HG03108 (cell line): Measurements from ENCODE around the gene FSIP1.

Source experiments
- ATAC-seq: cut with Tn5 transposase; IDR thresholded peaks from one replicate; pipeline ENCODE4 v1.9.1; 2021; ENCODE audit warnings: moderate library complexity; ENCODE audit not compliant: unreplicated experiment

The FSIP1 gene

DNA sequence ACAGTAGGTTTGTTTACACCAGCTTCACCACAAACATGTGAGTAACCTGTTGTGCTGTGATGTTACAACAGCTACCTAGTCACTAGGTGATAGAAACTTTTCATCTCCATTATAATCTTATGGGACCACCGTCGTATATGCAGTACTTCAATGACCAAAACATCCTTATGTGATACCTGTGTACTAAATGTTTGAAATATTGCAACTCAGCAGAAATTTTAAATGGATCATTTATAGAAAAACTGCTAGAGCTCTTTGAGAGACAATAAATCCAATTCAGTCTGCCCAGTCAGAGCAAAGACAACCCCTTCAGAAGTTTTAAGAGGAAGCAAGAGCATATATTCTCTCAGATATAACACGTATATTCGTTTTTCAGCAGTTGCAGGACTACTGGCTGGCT, 128.3 kb downstream of the FSIP1 start:
- ATAC-seq, result no peak

GRCh38 chr15:39651881-39652280, 130.8 kb downstream of the FSIP1 start:
- ATAC-seq, result no peak

- no peak for ATAC-seq
Observed at GRCh38 chr15:39651295-39651694, 131.3 kb downstream of the FSIP1 start.

GRCh38 chr15:39649757-39650156, 132.9 kb downstream of the FSIP1 start:
- no peak for ATAC-seq

GRCh38 chr15:39646425-39646824, 136.2 kb downstream of the FSIP1 start:
- no peak for ATAC-seq

DNA sequence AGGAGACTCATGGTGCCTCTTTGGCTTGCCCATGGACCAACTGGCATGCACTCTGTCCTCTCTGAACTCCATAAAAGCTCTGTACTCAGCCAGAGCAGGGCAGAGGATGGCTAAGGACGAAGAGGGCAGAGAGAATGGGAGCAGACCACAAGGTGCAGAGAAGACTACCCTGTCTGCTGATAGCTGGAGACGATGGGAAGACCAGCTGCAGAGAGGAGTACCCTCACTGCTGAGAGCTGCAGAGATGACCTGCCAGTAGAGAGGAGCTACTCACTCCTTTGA, 136.7 kb downstream of the FSIP1 start:
- no peak for ATAC-seq

DNA sequence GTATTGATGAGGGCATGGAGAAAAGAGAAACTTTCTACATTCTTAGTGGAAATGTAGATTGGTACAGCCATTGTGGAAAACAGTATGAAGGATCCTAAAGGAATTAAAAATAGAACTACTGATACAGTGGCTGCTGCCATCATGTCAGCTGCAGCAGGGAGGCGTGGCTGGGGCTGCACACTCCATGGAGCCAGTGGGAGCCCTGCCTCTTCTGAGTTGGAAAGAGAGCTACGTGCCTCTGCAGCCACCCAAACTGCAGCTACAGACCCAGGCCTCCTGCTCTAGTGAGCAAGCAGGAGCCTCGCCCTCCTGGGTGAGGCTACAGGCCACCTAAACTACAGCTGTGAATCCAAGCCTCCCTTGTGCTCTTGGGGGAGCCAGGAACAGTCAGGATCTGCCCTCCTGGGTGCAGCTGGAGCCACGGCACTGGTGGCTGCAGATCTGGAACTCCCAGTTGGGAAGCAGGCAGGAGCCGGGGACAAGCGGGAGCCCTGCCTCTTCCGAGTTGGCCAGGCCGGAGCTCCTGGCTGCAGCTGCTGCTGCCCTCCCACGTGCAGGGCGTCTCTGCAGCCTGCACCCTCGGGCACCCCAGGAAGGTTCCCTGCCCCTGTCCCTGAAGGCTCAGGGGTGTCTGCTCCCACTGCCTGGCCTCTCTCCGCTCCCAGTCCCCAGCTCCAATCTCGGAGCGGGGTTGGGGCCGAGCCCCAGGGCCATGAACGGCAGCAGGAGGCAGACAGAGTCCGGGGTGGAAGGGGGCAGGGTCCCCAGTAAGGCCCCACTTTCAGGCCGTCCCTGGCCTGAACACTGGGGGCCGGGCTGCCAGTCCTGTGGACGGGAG, 137.3 kb downstream of the FSIP1 start:
- ATAC-seq, result no peak

- ATAC-seq, result no peak
Observed at GRCh38 chr15:39644136-39644535, 138.5 kb downstream of the FSIP1 start.

DNA sequence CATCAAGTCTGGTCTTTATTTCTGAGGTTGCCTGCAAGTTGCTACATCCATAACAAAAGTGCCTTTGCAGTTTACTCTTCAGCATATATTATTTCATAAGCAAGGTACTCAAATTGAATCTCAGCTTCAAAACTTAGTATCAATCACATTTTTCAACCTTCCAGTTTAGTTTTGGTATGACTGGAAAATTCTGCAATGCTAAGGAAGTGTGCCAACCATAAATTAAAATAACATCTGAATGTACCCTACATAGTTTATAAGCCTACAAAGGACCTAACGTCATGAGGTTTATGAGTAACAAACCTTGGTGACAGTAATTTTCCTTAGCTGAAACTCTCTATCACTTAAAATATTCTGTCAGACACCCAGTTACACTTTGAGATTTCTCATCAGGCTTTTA, 138.9 kb downstream of the FSIP1 start:
- no peak for ATAC-seq

DNA sequence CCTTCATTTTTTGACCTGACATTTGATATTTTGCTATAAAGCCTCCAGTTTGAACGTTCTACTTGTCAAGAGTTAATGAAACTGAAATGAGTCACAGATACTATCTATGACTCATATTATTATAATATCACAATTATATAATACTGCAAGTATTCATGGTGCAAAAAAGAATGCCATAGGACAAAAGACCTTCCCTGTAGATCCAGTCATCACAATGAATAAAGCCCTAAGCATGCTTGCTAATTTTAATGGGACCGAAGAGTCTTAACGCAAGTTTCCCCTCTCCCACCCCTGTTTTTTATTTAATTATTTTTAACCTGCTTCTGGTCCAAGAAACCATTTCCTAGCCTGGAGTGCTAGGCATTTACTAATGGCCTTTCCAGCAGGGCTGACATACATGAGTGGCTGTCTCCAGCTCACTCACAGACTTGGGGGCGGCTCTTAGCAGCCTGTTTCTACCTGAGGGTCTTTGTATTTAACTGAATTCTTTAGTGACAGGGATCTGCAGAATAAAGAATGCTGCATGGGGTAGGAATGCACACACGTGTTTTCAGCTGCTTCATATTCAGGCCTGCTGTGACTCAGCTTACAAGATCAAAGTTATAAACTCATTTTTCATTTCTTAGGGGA, 140.5 kb downstream of the FSIP1 start:
- ATAC-seq, result no peak

DNA sequence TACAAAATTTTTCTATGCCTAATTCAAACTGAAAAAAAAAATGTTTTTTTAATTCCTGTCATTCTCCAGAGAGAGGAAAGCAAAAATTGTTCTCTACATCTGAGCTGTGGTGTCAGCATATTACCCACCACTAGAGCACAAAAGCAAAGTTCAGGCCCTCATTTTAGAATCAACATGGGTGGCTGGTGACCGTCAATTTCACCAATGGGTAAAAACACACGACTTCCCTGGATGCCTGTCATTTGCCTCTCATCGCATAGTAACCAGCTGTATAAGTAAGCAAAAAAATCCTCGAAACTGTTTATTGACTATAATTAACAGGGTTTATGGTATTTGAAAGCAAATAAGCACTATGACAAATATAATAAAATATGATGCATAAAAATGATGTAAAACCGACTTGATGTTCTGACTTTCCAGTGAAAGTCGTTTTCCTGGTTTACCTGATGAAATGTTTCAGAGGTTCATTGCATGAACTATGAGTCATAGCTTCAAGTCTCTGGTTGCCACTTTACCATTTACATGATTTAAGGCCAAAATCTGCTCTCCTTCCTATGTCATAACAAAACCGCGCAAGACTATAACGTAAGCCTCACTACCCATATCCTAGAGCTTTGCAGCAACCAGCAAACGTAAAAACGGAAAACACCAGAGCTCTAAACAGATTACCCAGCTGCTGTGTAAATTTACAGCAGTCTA, 141.3 kb downstream of the FSIP1 start:
- no peak for ATAC-seq

GRCh38 chr15:39640665-39641064, 142.0 kb downstream of the FSIP1 start:
- ATAC-seq, result no peak

- no peak for ATAC-seq
Observed at GRCh38 chr15:39639037-39639436, 143.6 kb downstream of the FSIP1 start.

DNA sequence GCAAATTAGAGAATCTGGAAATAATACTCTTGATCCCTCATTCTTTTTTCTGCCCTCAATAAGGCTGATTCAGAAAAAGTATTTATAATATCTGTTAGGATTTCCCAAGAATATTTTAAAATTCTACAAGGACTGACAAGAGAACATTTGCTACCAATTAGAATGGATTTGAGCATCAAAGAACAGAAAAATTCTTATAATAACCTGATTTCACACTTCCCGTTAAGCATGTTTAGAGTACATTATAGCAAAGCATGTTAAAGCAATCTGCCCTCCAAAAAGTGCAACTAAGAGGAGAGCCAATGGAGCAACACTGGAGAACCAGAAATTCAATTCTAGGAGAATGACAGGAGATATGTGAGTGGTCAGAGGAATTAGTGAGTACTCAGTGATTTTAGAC, 144.6 kb downstream of the FSIP1 start:
- no peak for ATAC-seq

DNA sequence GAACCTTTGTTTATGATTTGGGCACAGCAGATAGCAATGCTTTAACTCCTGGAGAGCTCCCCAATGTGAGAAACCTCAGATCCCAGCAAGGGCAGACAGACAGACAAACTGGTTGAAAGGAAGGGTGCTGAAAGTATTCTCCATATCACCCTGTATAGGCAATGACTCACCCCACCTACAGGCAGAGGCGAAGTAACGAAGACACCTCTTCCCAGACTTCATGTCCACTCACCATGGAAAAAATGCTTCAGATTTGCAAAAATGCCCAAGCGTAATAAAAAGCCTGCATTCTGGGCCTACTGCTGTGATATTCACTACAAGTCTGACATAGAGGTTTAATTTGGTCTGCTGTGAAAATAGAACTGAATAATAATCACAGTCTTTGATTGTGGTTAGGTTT, 151.3 kb downstream of the FSIP1 start:
- no peak for ATAC-seq

DNA sequence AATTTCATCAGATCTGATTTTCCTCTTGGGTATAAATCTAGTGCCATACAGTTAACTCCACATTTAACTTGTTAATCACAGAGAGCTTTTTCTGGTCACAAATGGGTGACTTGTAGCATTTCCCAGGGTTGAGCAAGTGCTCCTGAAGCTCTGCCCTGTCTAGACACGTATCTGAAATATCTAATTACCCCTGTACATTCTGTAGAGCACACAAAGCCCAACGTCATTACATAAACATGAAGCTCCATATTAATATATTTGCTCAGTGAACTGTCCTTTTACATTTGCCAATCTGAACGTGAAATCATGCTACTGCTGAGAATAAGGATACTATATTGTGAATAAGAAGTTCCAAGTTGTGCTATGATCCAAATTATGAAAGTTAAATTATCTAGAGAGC, 152.7 kb downstream of the FSIP1 start:
- no peak for ATAC-seq

DNA sequence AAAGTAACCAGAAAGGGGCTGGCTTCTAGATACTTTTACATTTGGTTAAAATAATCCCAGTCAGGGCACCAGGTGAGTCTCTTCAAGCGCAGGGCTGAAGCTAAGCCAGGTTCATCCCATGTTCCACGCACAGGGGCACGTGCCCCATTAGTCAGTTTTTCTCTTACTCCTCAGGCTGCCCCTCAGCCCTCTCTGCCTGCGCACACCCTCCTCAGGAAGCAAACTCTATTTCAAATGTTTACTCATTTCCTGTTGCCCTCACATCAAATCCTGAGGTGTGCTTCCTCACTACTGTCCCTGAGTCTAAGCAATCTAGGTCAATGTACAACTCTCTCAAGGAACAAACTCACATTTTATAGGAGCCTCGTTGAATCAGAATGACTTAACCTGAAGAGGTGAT, 153.3 kb downstream of the FSIP1 start:
- ATAC-seq, result peak; percentile 43

DNA sequence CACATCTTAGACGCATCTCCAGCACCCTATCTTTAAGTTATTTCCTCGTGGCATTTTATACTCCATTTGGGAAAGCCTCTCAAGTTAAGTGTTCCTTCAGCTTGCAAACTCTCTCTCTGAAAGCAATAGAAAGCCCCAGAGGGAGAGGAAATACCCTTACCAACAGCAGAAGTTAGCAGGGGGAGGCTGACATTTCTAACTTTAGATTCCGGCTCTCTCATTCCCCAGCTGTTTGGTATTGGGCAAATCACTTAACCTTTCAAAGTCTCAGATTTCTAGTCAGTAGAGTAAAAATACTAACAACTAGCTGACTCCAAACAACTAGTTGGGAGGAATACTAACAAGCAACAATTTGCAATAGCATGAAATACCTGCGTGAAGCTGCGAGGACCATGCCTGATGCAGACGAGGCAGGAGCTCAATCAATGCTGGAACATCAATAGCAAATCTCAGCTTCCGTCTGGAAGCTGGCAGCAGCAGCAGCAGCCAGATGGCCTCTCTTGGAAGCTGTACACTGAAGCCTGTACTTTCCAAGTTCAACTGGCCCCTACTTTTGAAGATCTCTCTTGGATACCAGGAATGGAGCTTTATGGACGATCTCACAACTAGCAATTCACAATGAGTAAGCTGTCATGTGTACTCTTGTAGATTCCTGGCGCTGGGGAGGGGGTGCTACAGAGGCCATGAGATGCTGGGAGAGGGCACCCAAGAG, 153.9 kb downstream of the FSIP1 start:
- ATAC-seq, result no peak

GRCh38 chr15:39628144-39628508, 154.5 kb downstream of the FSIP1 start:
- ATAC-seq, result no peak

DNA sequence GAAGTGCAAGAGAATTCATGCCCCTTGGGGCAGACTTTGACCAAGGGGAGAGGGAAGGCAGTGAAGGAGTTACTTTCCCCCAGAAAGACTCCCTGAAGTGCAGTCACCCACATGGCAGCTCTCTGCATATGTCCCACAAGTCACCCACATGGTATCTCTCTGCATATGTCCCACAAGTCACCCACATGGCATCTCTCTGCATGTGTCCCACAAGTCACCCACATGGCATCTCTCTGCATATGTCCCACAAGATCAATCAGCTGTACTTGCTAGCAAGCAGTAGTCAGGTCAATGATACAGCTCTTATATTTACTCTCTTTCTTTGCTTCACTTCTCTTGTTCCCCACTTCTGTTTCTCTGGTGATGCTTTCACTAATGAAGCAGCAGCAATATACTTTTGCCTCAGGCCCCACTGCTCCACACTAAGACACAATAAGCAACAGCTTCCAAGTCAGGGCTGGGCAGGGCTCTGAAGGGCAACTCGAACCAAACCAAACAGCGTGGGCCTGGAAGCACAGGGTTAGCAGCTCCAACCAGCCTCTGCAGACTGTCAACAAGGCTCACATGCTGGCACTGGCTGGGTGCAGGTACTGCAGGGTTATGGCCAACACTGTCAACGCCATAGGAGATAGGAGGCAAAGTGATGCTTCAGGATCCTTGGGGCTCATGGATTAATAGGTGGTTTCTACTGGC, 155.0 kb downstream of the FSIP1 start:
- ATAC-seq, result no peak

GRCh38 chr15:39625856-39626255, 156.8 kb downstream of the FSIP1 start:
- ATAC-seq, result no peak
